ENCODE measurements around the gene CCDC196.

Gene CCDC196

GRCh38 chr14:66490143-66491111 lies 4.3 kb downstream of the CCDC196 start:
- no peaks in the 10 kb centered on the region for H3K9me3 ChIP-seq (ENCODE audit: control insufficient read depth, insufficient read depth, low read depth, low read length)
- H3K36me3 ChIP-seq (ENCODE audit: control insufficient read depth in 2 of 2, insufficient read depth in 1 of 2, low read length in 2 of 2) = no peaks in the 10 kb centered on the region
- no peak overlapping the region for H3K27ac ChIP-seq (ENCODE audit: extremely low read depth, low read depth, low read length)
- H3K4me3 ChIP-seq (ENCODE audit: low read depth, low read length) = no peak overlapping the region
- TF ChIP-seq MYNN (tag by site-specific recombination; IDR thresholded peaks at IDR 0.05; ENCODE audit: borderline replicate concordance) (no peak), ZNF391 (tag by site-specific recombination; IDR thresholded peaks at IDR 0.05; ENCODE audit: borderline replicate concordance, low read depth) (no peak), ZNF692 (tag by site-specific recombination; IDR thresholded peaks at IDR 0.05) (no peak), ZNF843 (tag by site-specific recombination; IDR thresholded peaks at IDR 0.05) (no peak), ZNF302 (tag by site-specific recombination; IDR thresholded peaks at IDR 0.05; ENCODE audit: low read depth) (no peak), ZNF473 (tag by site-specific recombination; IDR thresholded peaks at IDR 0.05) (no peak), ZNF558 (tag by site-specific recombination; IDR thresholded peaks at IDR 0.05) (no peak), ZNF280D (tag by site-specific recombination; IDR thresholded peaks at IDR 0.05) (no peak)
- TF ChIP-seq, protein P1, sequence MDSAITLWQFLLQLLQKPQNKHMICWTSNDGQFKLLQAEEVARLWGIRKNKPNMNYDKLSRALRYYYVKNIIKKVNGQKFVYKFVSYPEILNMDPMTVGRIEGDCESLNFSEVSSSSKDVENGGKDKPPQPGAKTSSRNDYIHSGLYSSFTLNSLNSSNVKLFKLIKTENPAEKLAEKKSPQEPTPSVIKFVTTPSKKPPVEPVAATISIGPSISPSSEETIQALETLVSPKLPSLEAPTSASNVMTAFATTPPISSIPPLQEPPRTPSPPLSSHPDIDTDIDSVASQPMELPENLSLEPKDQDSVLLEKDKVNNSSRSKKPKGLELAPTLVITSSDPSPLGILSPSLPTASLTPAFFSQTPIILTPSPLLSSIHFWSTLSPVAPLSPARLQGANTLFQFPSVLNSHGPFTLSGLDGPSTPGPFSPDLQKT (IDR thresholded peaks at IDR 0.05; ENCODE audit: borderline replicate concordance, low read depth, low read length) = no peak
- H3K4me1 ChIP-seq (ENCODE audit: control insufficient read depth, insufficient read depth, low read length) = no peaks in the 10 kb centered on the region; the same call in 1 of the 2 replicates
- ChIA-PET CTCF (interaction anchor here (0.7 to 1.4 kb wide), 4 partner anchors 14 to 256 kb away, joined by 3 to 5 read pairs (median 4); no protein-coding TSS in a partner anchor), POLR2A (no interaction called here)

- Histone ChIP-seq H3K36me3 (ENCODE audit: control insufficient read depth in 2 of 2, insufficient read depth in 1 of 2, low read length in 2 of 2) (no peaks in the 10 kb centered on the region), H3K4me1 (ENCODE audit: control insufficient read depth, insufficient read depth, low read length) (no peaks in the 10 kb centered on the region; the same call in none of the 2 replicates), H3K9me3 (ENCODE audit: control insufficient read depth, insufficient read depth, low read depth, low read length) (no peaks in the 10 kb centered on the region), H3K4me3 (ENCODE audit: low read depth, low read length) (no peak overlapping the region), H3K27ac (ENCODE audit: extremely low read depth, low read depth, low read length) (no peak overlapping the region)
- ChIA-PET CTCF (no interaction called here), POLR2A (no interaction called here)
- TF ChIP-seq ZNF530 (tag by site-specific recombination; IDR thresholded peaks at IDR 0.05; ENCODE audit: low read depth) (no peak), ZNF112 (tag by site-specific recombination; IDR thresholded peaks at IDR 0.05) (no peak)
Measured at GRCh38 chr14:66493750-66494149, 7.6 kb downstream of the CCDC196 start.

DNA sequence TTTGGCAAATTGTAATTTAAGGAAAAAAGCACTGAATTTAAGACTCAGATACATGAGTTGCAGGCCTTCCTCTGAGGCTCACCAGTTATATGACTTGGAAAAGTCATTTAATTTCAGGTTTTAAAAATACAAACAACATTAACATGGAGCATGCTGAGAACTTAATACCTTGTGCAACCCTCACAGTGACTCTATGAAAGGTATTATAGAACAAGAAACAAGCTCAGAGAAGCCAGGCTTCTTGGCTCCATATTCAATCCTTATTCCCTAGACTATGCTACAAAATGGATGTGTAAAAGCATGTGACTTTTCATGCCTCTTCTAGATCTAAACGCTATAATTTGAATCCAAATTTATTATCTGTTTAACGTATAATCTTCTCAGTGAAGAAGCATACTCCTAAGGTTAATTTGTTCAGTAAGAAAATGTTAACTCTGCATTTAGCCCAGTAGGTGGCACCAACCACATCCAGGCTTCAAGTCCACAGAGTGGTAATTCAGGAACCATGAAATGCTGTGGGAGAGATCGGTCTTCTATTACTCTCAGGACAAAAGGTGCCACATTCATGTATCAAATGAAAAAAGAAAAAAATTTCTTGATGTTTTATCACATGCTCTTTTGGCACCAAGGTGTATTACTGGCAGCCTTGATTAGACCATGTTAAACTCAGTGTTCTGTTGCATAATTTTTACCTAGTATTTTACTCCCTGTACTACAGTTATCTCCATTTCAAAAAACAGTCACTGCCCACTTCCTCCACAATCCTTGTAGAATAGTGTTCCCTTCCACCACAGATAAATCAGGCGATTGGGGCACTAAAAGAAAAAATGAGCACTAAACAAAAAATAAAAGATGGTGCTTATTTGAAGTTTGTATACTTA lies 9.3 kb downstream of the CCDC196 start:
- Histone ChIP-seq H3K36me3 (ENCODE audit: control insufficient read depth in 2 of 2, insufficient read depth in 1 of 2, low read length in 2 of 2) (no peaks in the 10 kb centered on the region), H3K27ac (ENCODE audit: extremely low read depth, low read depth, low read length) (no peak overlapping the region), H3K9me3 (ENCODE audit: control insufficient read depth, insufficient read depth, low read depth, low read length) (no peaks in the 10 kb centered on the region), H3K4me3 (ENCODE audit: low read depth, low read length) (no peak overlapping the region), H3K4me1 (ENCODE audit: control insufficient read depth, insufficient read depth, low read length) (no peaks in the 10 kb centered on the region; the same call in none of the 2 replicates)
- ChIA-PET CTCF (interaction anchor here (0.5 to 1.0 kb wide), 6 partner anchors 12 to 1197 kb away, joined by 3 to 4 read pairs (median 3); no protein-coding TSS in a partner anchor), POLR2A (no interaction called here)
- TF ChIP-seq, protein P2, sequence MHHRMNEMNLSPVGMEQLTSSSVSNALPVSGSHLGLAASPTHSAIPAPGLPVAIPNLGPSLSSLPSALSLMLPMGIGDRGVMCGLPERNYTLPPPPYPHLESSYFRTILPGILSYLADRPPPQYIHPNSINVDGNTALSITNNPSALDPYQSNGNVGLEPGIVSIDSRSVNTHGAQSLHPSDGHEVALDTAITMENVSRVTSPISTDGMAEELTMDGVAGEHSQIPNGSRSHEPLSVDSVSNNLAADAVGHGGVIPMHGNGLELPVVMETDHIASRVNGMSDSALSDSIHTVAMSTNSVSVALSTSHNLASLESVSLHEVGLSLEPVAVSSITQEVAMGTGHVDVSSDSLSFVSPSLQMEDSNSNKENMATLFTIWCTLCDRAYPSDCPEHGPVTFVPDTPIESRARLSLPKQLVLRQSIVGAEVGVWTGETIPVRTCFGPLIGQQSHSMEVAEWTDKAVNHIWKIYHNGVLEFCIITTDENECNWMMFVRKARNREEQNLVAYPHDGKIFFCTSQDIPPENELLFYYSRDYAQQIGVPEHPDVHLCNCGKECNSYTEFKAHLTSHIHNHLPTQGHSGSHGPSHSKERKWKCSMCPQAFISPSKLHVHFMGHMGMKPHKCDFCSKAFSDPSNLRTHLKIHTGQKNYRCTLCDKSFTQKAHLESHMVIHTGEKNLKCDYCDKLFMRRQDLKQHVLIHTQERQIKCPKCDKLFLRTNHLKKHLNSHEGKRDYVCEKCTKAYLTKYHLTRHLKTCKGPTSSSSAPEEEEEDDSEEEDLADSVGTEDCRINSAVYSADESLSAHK (tag by site-specific recombination; IDR thresholded peaks at IDR 0.05) = no peak
- TF ChIP-seq ZNF558 (tag by site-specific recombination; IDR thresholded peaks at IDR 0.05) (no peak), ZNF416 (tag by site-specific recombination; IDR thresholded peaks at IDR 0.05) (no peak), GLIS2 (tag by site-specific recombination; IDR thresholded peaks at IDR 0.05) (no peak), ZNF555 (tag by site-specific recombination; conservative IDR thresholded peaks at IDR 0.05) (no peak), ZNF654 (tag by site-specific recombination; IDR thresholded peaks at IDR 0.05; ENCODE audit: low read depth) (peak; percentile 80), ZNF175 (tag by site-specific recombination; IDR thresholded peaks at IDR 0.05) (no peak), ZNF184 (tag by site-specific recombination; IDR thresholded peaks at IDR 0.05) (no peak), SP7 (tag by site-specific recombination; IDR thresholded peaks at IDR 0.05) (peak; percentile 22; the same call in 1 of the 2 replicates), ZBTB17 (tag by site-specific recombination; IDR thresholded peaks at IDR 0.05) (peak; percentile 72)
